Liver (tissue), 9 donors: ENCODE measurements around the gene ZGRF1. TPM values are rescaled to one million over a fixed set of nuclear protein-coding genes. Genes with fewer than 3 reads are reported as not detected.

Experiments used
- DNase-seq: peaks from one replicate; pipeline ENCODE4 v3.0.0-alpha.2; 2017; ENCODE audit warnings: low spot score
- H3K27ac ChIP-seq, 2 donors: one replicate each; pipeline ENCODE4 v1.7.0; 2013; ENCODE audit warnings: inconsistent platforms in 2 of 2, low read length in 2 of 2, control low read depth in 1 of 2, low read depth in 1 of 2, mild to moderate bottlenecking in 1 of 2
- H3K27me3 ChIP-seq, 4 donors: one replicate each; pipeline versions ENCODE4 v1.6.1 to v1.7.0; 2013; ENCODE audit warnings: low read length in 3 of 4, inconsistent platforms in 1 of 4, mild to moderate bottlenecking in 1 of 4, moderate library complexity in 1 of 4; ENCODE audit not compliant: control insufficient read depth in 4 of 4, insufficient read depth in 4 of 4
- H3K36me3 ChIP-seq, 4 donors: one replicate each; pipeline versions ENCODE4 v1.6.1 to v1.7.0; 2013; ENCODE audit warnings: low read length in 3 of 4, mild to moderate bottlenecking in 3 of 4, low read depth in 1 of 4, moderate library complexity in 1 of 4; ENCODE audit not compliant: control insufficient read depth in 4 of 4, insufficient read depth in 3 of 4
- H3K4me1 ChIP-seq, 4 donors: one replicate each; pipeline versions ENCODE4 v1.6.1 to v1.7.0; 2013; ENCODE audit warnings: low read length in 3 of 4, mild to moderate bottlenecking in 3 of 4, moderate library complexity in 1 of 4; ENCODE audit not compliant: control insufficient read depth in 4 of 4, insufficient read depth in 4 of 4
- H3K4me3 ChIP-seq, 3 donors: one replicate each; pipeline versions ENCODE4 v1.6.1 to v1.7.0; 2013; ENCODE audit warnings: low read length in 3 of 3, control low read depth in 1 of 3, low read depth in 1 of 3, mild to moderate bottlenecking in 1 of 3
- H3K9ac ChIP-seq, 2 donors: one replicate each; pipeline ENCODE4 v1.7.0; 2013; ENCODE audit warnings: low read length in 2 of 2, mild to moderate bottlenecking in 2 of 2, moderate library complexity in 2 of 2, control low read depth in 1 of 2, low read depth in 1 of 2
- H3K9me3 ChIP-seq, 4 donors: one replicate each; pipeline versions ENCODE4 v1.6.1 to v1.7.0; 2013; ENCODE audit warnings: low read length in 3 of 4; ENCODE audit not compliant: control insufficient read depth in 4 of 4
- ATF3 ChIP-seq: IDR thresholded peaks from 2 replicates; pipeline ENCODE4 v1.6.1; 2016; ENCODE audit warnings: antibody characterized with exemption
- CTCF ChIP-seq: fragments of 150-350 bp; IDR thresholded peaks from 2 replicates; pipeline ENCODE4 v1.5.1; 2017; ENCODE audit warnings: improper control_type of control experiment, low read depth, low read length; ENCODE audit not compliant: missing input control
- EGR1 ChIP-seq, 2 donors: IDR thresholded peaks; 2 replicates each; pipeline ENCODE4 v1.6.1; 2016 to 2018; ENCODE audit warnings: antibody characterized with exemption in 2 of 2, low read depth in 2 of 2
- FOXA1 ChIP-seq: IDR thresholded peaks from 2 replicates; pipeline ENCODE4 v1.6.1; 2016; ENCODE audit warnings: antibody characterized with exemption
- FOXA2 ChIP-seq: IDR thresholded peaks from 2 replicates; pipeline ENCODE4 v1.6.1; 2016; ENCODE audit warnings: antibody characterized with exemption
- GABPA ChIP-seq, 2 donors: IDR thresholded peaks in 1 of 2; conservative IDR thresholded peaks in 1 of 2; 2 replicates each; pipeline ENCODE4 v1.6.1; 2016; ENCODE audit warnings: antibody characterized with exemption in 2 of 2, mild to moderate bottlenecking in 1 of 2, moderate library complexity in 1 of 2
- HNF4A ChIP-seq, 2 donors: conservative IDR thresholded peaks; 2 replicates each; pipeline ENCODE4 v1.6.1; 2016; ENCODE audit warnings: antibody characterized with exemption in 2 of 2, mild to moderate bottlenecking in 2 of 2
- HNF4G ChIP-seq: IDR thresholded peaks from 2 replicates; pipeline ENCODE4 v1.6.1; 2016; ENCODE audit warnings: antibody characterized with exemption
- JUND ChIP-seq, 2 donors: IDR thresholded peaks; 2 replicates each; pipeline ENCODE4 v1.6.1; 2016; ENCODE audit warnings: antibody characterized with exemption in 2 of 2
- MAX ChIP-seq: IDR thresholded peaks from 2 replicates; pipeline ENCODE4 v1.6.1; 2016; ENCODE audit warnings: antibody characterized with exemption
- NR2F2 ChIP-seq: IDR thresholded peaks from 2 replicates; pipeline ENCODE4 v1.6.1; 2016; ENCODE audit warnings: antibody characterized with exemption
- RAD21 ChIP-seq, 2 donors: IDR thresholded peaks; 2 replicates each; pipeline ENCODE4 v1.6.1; 2016; ENCODE audit warnings: antibody characterized with exemption in 2 of 2, mild to moderate bottlenecking in 2 of 2
- REST ChIP-seq: IDR thresholded peaks from 2 replicates; pipeline ENCODE4 v1.6.1; 2016; ENCODE audit warnings: antibody characterized with exemption, mild to moderate bottlenecking
- RXRA ChIP-seq, 2 donors: IDR thresholded peaks; 2 replicates each; pipeline ENCODE4 v1.6.1; 2017 to 2018; ENCODE audit warnings: antibody characterized with exemption in 2 of 2, mild to moderate bottlenecking in 1 of 2
- SP1 ChIP-seq: IDR thresholded peaks from 2 replicates; pipeline ENCODE4 v1.6.1; 2018; ENCODE audit warnings: antibody characterized with exemption, mild to moderate bottlenecking
- TAF1 ChIP-seq: conservative IDR thresholded peaks from 2 replicates; pipeline ENCODE4 v1.6.1; 2016; ENCODE audit warnings: antibody characterized with exemption, mild to moderate bottlenecking
- YY1 ChIP-seq: IDR thresholded peaks from 2 replicates; pipeline ENCODE4 v1.6.1; 2016; ENCODE audit warnings: antibody characterized with exemption, mild to moderate bottlenecking
- ZBTB33 ChIP-seq: IDR thresholded peaks from 2 replicates; pipeline ENCODE4 v1.6.1; 2016; ENCODE audit warnings: antibody characterized with exemption
- WGBS: extraction: QIAGEN DNeasy Blood & Tissue Kit; methylation state at CpG from one replicate; pipeline ENCODE4 v1.1.7; 2013; 5-methylcytosine and 5-hydroxymethylcytosine counted together
- polyA plus RNA-seq, 2 donors: library from polyadenylated mRNA; stranded (reverse) in 1 of 2; unstranded in 1 of 2; fragments of 200-250 nt in 1 of 2; fragments of >200 nt in 1 of 2; fragmentation: Nextera tagmentation in 1 of 2; extraction: Ambion mirVana in 1 of 2; gene quantifications; one replicate each; pipeline versions ENCODE4 v1.2.1 to v1.2.3, GENCODE V29; 2013 to 2015
- total RNA-seq, 2 donors: library from RNA; depleted of rRNA; stranded (reverse); fragments of >200 nt; gene quantifications; one replicate each; pipeline ENCODE4 v1.2.3, GENCODE V29; 2014
- donor health status: healthy.
- donor health status: healthy.
- donor health status: healthy.
- donor health status: healthy.
- donor health status: healthy.

The ZGRF1 gene
- total and polyA plus RNA-seq, 4 donors = 0.38 to 12.7 (median 2.1) TPM

- no peak overlapping the region for H3K9ac ChIP-seq
- TF ChIP-seq RAD21 (IDR thresholded peaks at IDR 0.05) (no peak), FOXA2 (no peak), JUND (IDR thresholded peaks at IDR 0.05) (no peak), REST (no peak), NR2F2 (no peak), HNF4A (conservative IDR thresholded peaks at IDR 0.05) (no peak), HNF4G (no peak)
- no peak overlapping the region for H3K4me3 ChIP-seq
- DNase-seq = no peak
- peaks cover 0 to 2% (median 0%) of the 10 kb centered on the region in 4 donors for H3K9me3 ChIP-seq
- no peaks in the 10 kb centered on the region for H3K4me1 ChIP-seq
- no peak overlapping the region for H3K27ac ChIP-seq
- no peaks in the 10 kb centered on the region for H3K27me3 ChIP-seq
- no peaks in the 10 kb centered on the region for H3K36me3 ChIP-seq
Observed at GRCh38 chr4:112592717-112593116, 44.0 kb downstream of the ZGRF1 start.

GRCh38 chr4:112591593-112591992 lies 45.1 kb downstream of the ZGRF1 start:
- no peaks in the 10 kb centered on the region for H3K27me3 ChIP-seq
- H3K27ac ChIP-seq = no peak overlapping the region
- H3K4me1 ChIP-seq = no peaks in the 10 kb centered on the region
- H3K9me3 ChIP-seq = peaks cover 0 to 2% (median 0%) of the 10 kb centered on the region in 4 donors
- no peak for DNase-seq
- TF ChIP-seq NR2F2 (no peak), HNF4A (conservative IDR thresholded peaks at IDR 0.05) (no peak), CTCF (no peak), JUND (IDR thresholded peaks at IDR 0.05) (no peak), REST (no peak), FOXA1 (no peak), ZBTB33 (no peak), EGR1 (IDR thresholded peaks at IDR 0.05; ENCODE audit: low read depth in 2 of 2) (no peak), ATF3 (no peak), TAF1 (no peak), RAD21 (IDR thresholded peaks at IDR 0.05) (no peak), MAX (no peak), SP1 (no peak), GABPA (IDR thresholded peaks at IDR 0.05 in 1 of 2, conservative IDR thresholded peaks at IDR 0.05 in 1 of 2) (no peak), RXRA (IDR thresholded peaks at IDR 0.05) (no peak), FOXA2 (no peak), HNF4G (no peak), YY1 (no peak)
- no peak overlapping the region for H3K4me3 ChIP-seq
- H3K36me3 ChIP-seq = no peaks in the 10 kb centered on the region
- WGBS = 63% methylated on average over 1 of the region's 1 CpG
- no peak overlapping the region for H3K9ac ChIP-seq
